Esophagus muscularis mucosa (tissue), 4 donors: ENCODE data around the gene UPK3BL2. TPM values are rescaled to one million over a fixed set of nuclear protein-coding genes. Genes with fewer than 3 reads are reported as not detected.
"Not testable (repeated sequence)": the region's sequence is repeated elsewhere in the genome, so short reads cannot be mapped to it uniquely, and the experiment has no call there.

ENCODE experiments used
- DNase-seq: peaks from one replicate; pipeline ENCODE4 v3.0.0-alpha.2; 2017; ENCODE audit errors: extremely low spot score
- H3K27ac ChIP-seq, 4 donors: fragments of 200-600 bp; sonication (generic); replicated peaks in 1 of 4; 1 replicate in 3 of 4; 2 replicates in 1 of 4; pipeline ENCODE4 v1.5.1; 2016 to 2019; ENCODE audit warnings: mild to moderate bottlenecking in 1 of 4
- H3K27me3 ChIP-seq, 4 donors: fragments of 200-600 bp; sonication (generic); one replicate each; pipeline versions ENCODE4 v1.5.1 to v1.6.0; 2016 to 2019
- H3K36me3 ChIP-seq, 4 donors: fragments of 200-600 bp; sonication (generic); one replicate each; pipeline ENCODE4 v1.5.1; 2016 to 2019
- H3K4me1 ChIP-seq, 4 donors: fragments of 200-600 bp; sonication (generic); one replicate each; pipeline ENCODE4 v1.5.1; 2016 to 2019
- H3K4me3 ChIP-seq, 4 donors: fragments of 200-600 bp; sonication (generic); 1 replicate in 2 of 4; 2 replicates in 2 of 4; pipeline ENCODE4 v1.5.1; 2016 to 2019; ENCODE audit warnings: mild to moderate bottlenecking in 4 of 4, moderate library complexity in 1 of 4
- H3K9me3 ChIP-seq, 4 donors: fragments of 200-600 bp; sonication (generic); 1 replicate in 3 of 4; 2 replicates in 1 of 4; pipeline ENCODE4 v1.5.1; 2016 to 2019
- WGBS: methylation state at CpG from one replicate; pipeline ENCODE4 v1.1.5; 2018; 5-methylcytosine and 5-hydroxymethylcytosine counted together
- intact Hi-C: fragments of 100-400 bp; cut with DNase I; formaldehyde crosslinking; loops from one replicate; pipeline ENCODE4 v1.15.1; 2023
- total RNA-seq, 4 donors: library from RNA; depleted of rRNA; stranded (reverse); fragments of >200 nt; gene quantifications; one replicate each; pipeline versions ENCODE4 v1.1.0 to v1.2.1, GENCODE V29; 2016

Gene UPK3BL2
- total RNA-seq, 4 donors from 2014 or later: 1.2 to 7.1 (median 2.0) TPM

GRCh38 chr7:102531583-102531982 lies 11.9 kb downstream of the UPK3BL2 start:
- H3K4me3 ChIP-seq, H3K27ac ChIP-seq, H3K36me3 ChIP-seq, intact Hi-C loops, H3K4me1 ChIP-seq, DNase-seq, H3K27me3 ChIP-seq, H3K9me3 ChIP-seq: not testable (repeated sequence)
- WGBS: no CpG with 5 or more reads among the region's 7 CpGs

DNA sequence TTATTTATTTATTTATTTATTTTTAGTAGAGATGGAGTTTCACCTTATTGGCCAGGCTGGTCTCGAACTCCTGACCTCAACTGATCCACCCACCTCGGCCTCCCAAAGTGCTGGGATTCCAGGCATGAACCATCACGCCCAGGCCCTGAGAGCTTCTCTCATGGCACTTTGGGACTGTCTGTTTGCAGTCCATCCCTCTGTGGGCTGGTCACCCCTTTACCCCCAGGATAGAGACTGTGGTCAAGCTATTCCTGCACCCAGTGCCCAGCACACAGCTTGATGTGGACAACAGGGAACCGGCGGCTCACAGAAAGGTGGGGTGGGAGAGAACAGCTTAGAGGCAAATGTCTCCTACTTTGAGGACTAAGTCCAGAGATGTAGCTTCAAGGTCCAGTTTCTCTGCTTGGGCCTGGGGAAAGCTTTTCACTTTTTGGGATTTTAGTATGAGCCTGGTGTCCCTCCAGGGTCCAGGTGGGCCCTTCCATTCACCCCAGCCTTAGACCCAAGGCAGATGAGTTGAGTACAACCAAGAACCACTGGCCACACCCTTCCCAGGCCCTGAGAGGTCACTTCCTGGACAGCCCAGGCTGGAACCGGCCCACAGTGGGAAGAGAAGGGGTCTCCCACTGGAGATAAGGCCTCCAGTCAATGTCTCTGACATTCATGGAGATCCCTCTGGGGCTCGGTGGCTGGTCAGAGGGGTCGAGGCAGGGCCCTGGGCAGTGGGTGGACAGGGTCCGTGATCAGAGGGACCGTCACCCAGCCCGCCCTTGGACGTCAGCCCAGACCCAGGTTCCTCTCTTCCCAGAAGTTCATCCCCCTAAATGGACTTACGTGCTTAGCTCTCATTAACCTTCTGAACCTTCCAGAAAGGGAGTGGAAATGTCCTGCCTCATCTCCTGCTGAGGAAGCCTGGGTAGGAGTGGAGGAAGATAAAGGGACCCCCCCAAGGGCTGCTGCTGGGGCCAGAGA lies 15.4 kb downstream of the UPK3BL2 start:
- DNase-seq, H3K27ac ChIP-seq, H3K4me3 ChIP-seq, H3K36me3 ChIP-seq, H3K9me3 ChIP-seq, intact Hi-C loops, H3K4me1 ChIP-seq, H3K27me3 ChIP-seq: not testable (repeated sequence)
- 94% methylated on average over 3 of the region's 13 CpGs for WGBS

GRCh38 chr7:102527182-102527581 lies 16.3 kb downstream of the UPK3BL2 start:
- intact Hi-C loops, H3K4me1 ChIP-seq, H3K27ac ChIP-seq, H3K36me3 ChIP-seq, H3K9me3 ChIP-seq, H3K27me3 ChIP-seq, H3K4me3 ChIP-seq, DNase-seq: not testable (repeated sequence)
- WGBS: no CpG with 5 or more reads among the region's 8 CpGs

- intact Hi-C loops, H3K27me3 ChIP-seq, H3K4me1 ChIP-seq, H3K36me3 ChIP-seq, DNase-seq, H3K4me3 ChIP-seq, H3K27ac ChIP-seq, H3K9me3 ChIP-seq: not testable (repeated sequence)
- WGBS: no CpG with 5 or more reads among the region's 2 CpGs
These were observed 18.7 kb downstream of the UPK3BL2 start for GRCh38 chr7:102524803-102525202.

DNA sequence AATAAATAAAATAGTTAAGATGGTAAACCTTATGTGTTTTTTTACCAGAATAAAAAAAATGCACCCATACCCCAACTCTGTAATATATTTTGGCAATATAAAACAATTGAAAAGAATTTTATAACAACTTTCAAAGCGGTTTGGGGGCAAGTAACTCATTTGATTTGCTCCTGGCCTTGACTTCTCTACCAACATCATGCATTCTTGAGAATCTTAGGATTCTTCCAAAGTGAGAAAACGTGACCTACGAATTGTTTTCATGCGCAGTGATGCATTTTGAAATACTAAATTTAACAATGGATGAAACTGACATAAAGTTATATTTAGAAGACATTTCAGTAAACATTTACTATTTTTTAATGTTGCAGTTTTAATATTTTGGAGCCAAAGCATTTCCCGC lies 22.7 kb downstream of the UPK3BL2 start:
- intact Hi-C loops, H3K4me1 ChIP-seq, H3K9me3 ChIP-seq, H3K4me3 ChIP-seq, DNase-seq, H3K27me3 ChIP-seq, H3K36me3 ChIP-seq, H3K27ac ChIP-seq: not testable (repeated sequence)
- no CpG with 5 or more reads among the region's 5 CpGs for WGBS

DNA sequence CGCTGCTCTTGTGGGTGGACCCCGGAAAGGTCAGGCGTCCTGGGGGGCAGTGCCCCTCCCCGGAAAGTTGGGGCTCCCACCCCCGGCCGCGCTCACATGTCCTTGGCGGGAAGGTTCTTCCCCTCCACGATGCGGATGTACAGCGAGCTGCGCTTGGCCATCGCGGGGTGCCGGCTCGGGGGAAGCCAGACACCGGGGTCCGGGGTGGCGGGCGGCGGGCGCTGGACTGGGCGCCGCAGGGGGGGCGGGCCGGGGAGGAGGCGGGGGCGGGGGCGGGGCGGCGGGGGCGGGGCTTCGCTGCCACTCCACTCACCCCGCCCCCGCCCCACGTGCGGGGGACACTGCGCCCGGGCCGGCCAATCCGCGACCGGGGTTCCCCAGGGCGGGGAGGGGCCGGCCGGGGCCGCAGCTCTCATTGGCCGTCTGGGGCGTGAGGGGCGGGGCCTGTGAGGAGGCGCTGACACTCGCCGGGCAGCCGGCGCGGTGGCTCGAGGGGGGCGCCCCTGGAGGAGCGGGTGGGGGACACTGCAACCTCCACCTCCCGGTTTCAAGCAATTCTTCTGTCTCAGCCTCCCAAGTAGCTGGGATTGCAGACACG lies 25.8 kb downstream of the UPK3BL2 start, which contains the start of gene RASA4B:
Gene RASA4B, minus strand, starts transcription at position 228 of the 598 bp plus-strand sequence. Its CDS starts 67 bp downstream, at position 161.
- H3K27ac ChIP-seq, DNase-seq, H3K27me3 ChIP-seq, intact Hi-C loops, H3K4me1 ChIP-seq, H3K36me3 ChIP-seq, H3K9me3 ChIP-seq: not testable (repeated sequence)
- peak within 1 kb of the TSS in 3 of 4 donors; percentile 37 to 55 (median 41) for H3K4me3 ChIP-seq
- WGBS: no CpG with 5 or more reads among the region's 61 CpGs

GRCh38 chr7:102516951-102517350 lies 26.5 kb downstream of the UPK3BL2 start:
- H3K4me1 ChIP-seq, H3K27ac ChIP-seq, intact Hi-C loops, H3K9me3 ChIP-seq, DNase-seq, H3K4me3 ChIP-seq, H3K27me3 ChIP-seq, H3K36me3 ChIP-seq: not testable (repeated sequence)
- WGBS: no CpG with 5 or more reads among the region's 10 CpGs

DNA sequence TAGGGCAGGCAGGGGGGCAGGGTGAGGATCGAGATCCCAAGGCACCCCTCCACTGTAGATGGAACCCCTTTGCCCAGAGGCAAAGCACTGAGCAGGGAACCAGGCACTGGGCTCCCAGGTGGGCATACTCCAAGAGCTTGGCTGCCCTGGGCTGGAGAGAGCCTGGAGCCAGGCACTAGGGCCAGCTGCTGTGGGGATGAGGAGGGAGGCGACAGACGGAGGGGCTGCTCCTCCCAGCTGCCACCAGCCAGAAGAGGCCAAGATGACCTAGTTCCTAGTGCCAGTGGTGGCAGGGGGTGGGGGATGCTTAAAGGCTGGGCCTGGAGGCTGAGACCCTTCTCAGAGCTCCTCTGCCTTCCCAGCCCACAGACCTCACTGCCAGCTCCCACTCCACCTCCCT lies 27.6 kb downstream of the UPK3BL2 start:
- H3K27me3 ChIP-seq, H3K4me1 ChIP-seq, H3K4me3 ChIP-seq, intact Hi-C loops, H3K9me3 ChIP-seq, H3K27ac ChIP-seq, H3K36me3 ChIP-seq, DNase-seq: not testable (repeated sequence)
- WGBS: no CpG with 5 or more reads among the region's 3 CpGs

GRCh38 chr7:102514881-102515721 lies 28.4 kb downstream of the UPK3BL2 start:
- intact Hi-C loops, H3K27me3 ChIP-seq, H3K4me3 ChIP-seq, H3K4me1 ChIP-seq, H3K36me3 ChIP-seq, DNase-seq, H3K9me3 ChIP-seq: not testable (repeated sequence)
- no CpG with 5 or more reads among the region's 15 CpGs for WGBS
- peak overlapping the region in 1 of 4 donors; percentile 45 for H3K27ac ChIP-seq

DNA sequence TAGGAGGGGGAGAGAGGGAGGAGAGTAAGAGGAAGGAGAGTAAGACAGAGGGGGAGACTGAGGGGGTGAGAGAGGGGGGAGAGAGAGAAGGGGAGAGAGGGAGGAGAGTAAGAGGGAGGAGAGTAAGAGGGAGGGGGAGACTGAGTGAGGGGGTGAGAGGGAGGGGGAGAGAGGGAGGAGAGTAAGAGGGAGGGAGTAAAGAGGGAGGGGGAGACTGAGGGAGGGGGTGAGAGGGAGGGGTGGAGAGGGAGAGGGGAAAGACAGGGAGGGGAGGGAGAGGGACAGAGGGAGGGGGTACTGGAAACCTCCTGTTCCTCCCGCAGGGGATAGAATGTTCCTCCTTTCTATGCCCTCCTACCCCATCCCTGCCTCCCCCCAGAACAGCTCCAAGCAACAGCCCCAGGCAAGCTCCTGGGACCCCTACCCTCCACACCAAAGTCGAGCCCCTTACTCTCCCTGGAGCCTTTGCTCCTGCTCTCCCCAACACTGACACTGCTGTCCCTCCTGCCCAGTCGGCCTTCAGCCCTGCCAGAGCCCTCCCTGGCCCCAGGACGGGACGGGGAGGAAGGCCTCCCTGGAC lies 30.8 kb downstream of the UPK3BL2 start:
- intact Hi-C loops, H3K4me1 ChIP-seq, H3K27me3 ChIP-seq, H3K36me3 ChIP-seq, H3K9me3 ChIP-seq: not testable (repeated sequence)
- peak overlapping the region; percentile 33 to 51 (median 36) for H3K4me3 ChIP-seq
- peak overlapping the region; percentile 71 to 84 (median 74) for H3K27ac ChIP-seq
- WGBS: 8% methylated on average over 3 of the region's 5 CpGs
- DNase-seq: peak; percentile 92

GRCh38 chr7:102511860-102512522 lies 31.5 kb downstream of the UPK3BL2 start:
- H3K36me3 ChIP-seq, H3K27me3 ChIP-seq, H3K4me1 ChIP-seq, H3K27ac ChIP-seq, H3K9me3 ChIP-seq, intact Hi-C loops, H3K4me3 ChIP-seq, DNase-seq: not testable (repeated sequence)
- WGBS: no CpG with 5 or more reads among the region's 30 CpGs
